Activated CD4-positive, alpha-beta T cell treated with anti-CD3 and anti-CD28 coated beads, Interleukin-2, amount 10 ng/mL, durations not matched to agents 7 days and 5 days (primary cell): ENCODE results near the gene PASD1. TPM values are rescaled to one million over a fixed set of nuclear protein-coding genes. Genes with fewer than 3 reads are reported as not detected.

Source experiments
- CTCF ChIA-PET: fragments of 350-600 bp; sonication (Branson Sonifier 250); formaldehyde crosslinking; loops from one replicate; lab custom pipeline; 2021; ENCODE audit warnings: antibody characterized with exemption; lab: Charles Lee
- POLR2A ChIA-PET: fragments of 350-600 bp; sonication (Branson Sonifier 250); formaldehyde crosslinking; loops from one replicate; lab custom pipeline; 2021; ENCODE audit warnings: antibody characterized with exemption; lab: Charles Lee
- DNase-seq: peaks from one replicate; pipeline ENCODE4 v3.0.0-alpha.2; 2020
- H3K27ac Mint-ChIP-seq: one replicate; pipeline ENCODE4 v1.8.0; 2021; ENCODE audit warnings: mild to moderate bottlenecking, moderate library complexity, mixed read lengths
- H3K27me3 Mint-ChIP-seq: one replicate; pipeline ENCODE4 v1.8.0; 2021; ENCODE audit warnings: mixed read lengths
- H3K36me3 Mint-ChIP-seq: one replicate; pipeline ENCODE4 v1.8.0; 2021; ENCODE audit warnings: low read depth, mixed read lengths
- H3K4me1 Mint-ChIP-seq: one replicate; pipeline ENCODE4 v1.8.0; 2021; ENCODE audit warnings: mixed read lengths
- H3K4me3 Mint-ChIP-seq: one replicate; pipeline ENCODE4 v1.8.0; 2021; ENCODE audit warnings: mild to moderate bottlenecking, moderate library complexity, mixed read lengths
- H3K9me3 Mint-ChIP-seq: one replicate; pipeline ENCODE4 v1.8.0; 2021; ENCODE audit warnings: mixed read lengths
- total RNA-seq, 2 experiments: library from RNA; stranded (reverse); gene quantifications; one replicate each; pipeline ENCODE4 v1.2.3, GENCODE V29; 2021

Gene PASD1
- total RNA-seq, 2 experiments from 2014 or later, result not detected

DNA sequence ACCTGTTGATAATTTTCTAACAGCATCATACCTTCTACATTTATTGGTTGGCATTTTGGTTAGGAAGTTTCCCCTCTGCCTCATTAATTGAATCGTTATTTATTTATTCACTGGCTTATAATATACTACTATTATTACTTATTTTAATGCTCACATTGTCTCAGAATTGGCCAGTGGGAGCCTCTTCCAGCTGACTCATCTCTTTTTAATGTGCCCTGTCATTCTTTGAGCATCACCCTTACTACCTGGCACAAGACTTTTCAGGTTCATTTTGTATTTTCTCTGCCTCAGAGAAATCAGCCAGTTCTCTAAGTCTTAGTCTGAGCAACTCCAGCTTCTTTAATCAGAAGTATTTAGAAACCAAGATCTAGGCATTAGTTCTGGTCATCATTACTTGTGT, 71.5 kb downstream of the PASD1 start:
- ChIA-PET CTCF (no interaction called here), POLR2A (no interaction called here)

GRCh38 chrX:151641564-151641963, 78.1 kb downstream of the PASD1 start:
- CTCF ChIA-PET, result no interaction called here
- DNase-seq, result no peak
- H3K36me3 Mint-ChIP-seq, result no peaks in the 10 kb centered on the region
- no peaks in the 10 kb centered on the region for H3K27me3 Mint-ChIP-seq
- no peak overlapping the region for H3K4me3 Mint-ChIP-seq
- H3K9me3 Mint-ChIP-seq, result no peaks in the 10 kb centered on the region
- H3K4me1 Mint-ChIP-seq, result no peaks in the 10 kb centered on the region
- no peak overlapping the region for H3K27ac Mint-ChIP-seq
- POLR2A ChIA-PET, result no interaction called here

More for the DNA sequence above, 71.5 kb downstream of the PASD1 start:
- no peaks in the 10 kb centered on the region for H3K36me3 Mint-ChIP-seq
- no peaks in the 10 kb centered on the region for H3K4me1 Mint-ChIP-seq
- DNase-seq, result no peak
- no peaks in the 10 kb centered on the region for H3K9me3 Mint-ChIP-seq
- H3K27me3 Mint-ChIP-seq, result peaks cover 3% of the 10 kb centered on the region
- H3K4me3 Mint-ChIP-seq, result no peak overlapping the region
- no peak overlapping the region for H3K27ac Mint-ChIP-seq

- H3K36me3 Mint-ChIP-seq, result no peaks in the 10 kb centered on the region
- H3K27me3 Mint-ChIP-seq, result no peaks in the 10 kb centered on the region
- no peaks in the 10 kb centered on the region for H3K9me3 Mint-ChIP-seq
- no peak overlapping the region for H3K4me3 Mint-ChIP-seq
- no peak for DNase-seq
- no peak overlapping the region for H3K27ac Mint-ChIP-seq
- POLR2A ChIA-PET, result no interaction called here
- CTCF ChIA-PET, result interaction anchor here (1.5 kb wide), 1 partner anchor 10 kb away, joined by 3 read pairs; no protein-coding TSS in a partner anchor
- no peaks in the 10 kb centered on the region for H3K4me1 Mint-ChIP-seq
Observed at GRCh38 chrX:151675121-151675746, 111.8 kb downstream of the PASD1 start.

DNA sequence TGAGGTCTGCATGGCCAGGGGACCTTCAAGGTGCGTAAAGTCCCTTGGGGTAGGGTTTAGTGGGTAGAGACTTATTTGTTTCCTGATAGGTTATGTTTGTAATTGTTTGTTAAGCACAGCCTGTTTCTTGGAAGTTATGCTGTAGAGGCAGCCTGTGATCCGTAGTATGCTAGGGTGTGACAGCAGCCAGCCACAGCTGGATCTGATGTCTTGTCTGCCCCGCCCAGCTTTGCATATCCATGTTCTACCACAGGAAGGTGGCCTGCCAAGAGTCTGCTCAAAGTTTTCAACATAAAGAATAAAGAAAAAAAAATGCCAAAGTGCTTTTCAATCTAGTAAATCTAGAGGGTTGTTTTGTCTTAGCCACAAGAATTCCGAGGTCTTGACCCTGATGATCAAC, 112.7 kb downstream of the PASD1 start:
- H3K9me3 Mint-ChIP-seq, result no peaks in the 10 kb centered on the region
- H3K27me3 Mint-ChIP-seq, result no peaks in the 10 kb centered on the region
- POLR2A ChIA-PET, result no interaction called here
- CTCF ChIA-PET, result no interaction called here
- no peak for DNase-seq
- H3K27ac Mint-ChIP-seq, result no peak overlapping the region
- H3K4me3 Mint-ChIP-seq, result no peak overlapping the region
- H3K4me1 Mint-ChIP-seq, result no peaks in the 10 kb centered on the region
- H3K36me3 Mint-ChIP-seq, result no peaks in the 10 kb centered on the region

DNA sequence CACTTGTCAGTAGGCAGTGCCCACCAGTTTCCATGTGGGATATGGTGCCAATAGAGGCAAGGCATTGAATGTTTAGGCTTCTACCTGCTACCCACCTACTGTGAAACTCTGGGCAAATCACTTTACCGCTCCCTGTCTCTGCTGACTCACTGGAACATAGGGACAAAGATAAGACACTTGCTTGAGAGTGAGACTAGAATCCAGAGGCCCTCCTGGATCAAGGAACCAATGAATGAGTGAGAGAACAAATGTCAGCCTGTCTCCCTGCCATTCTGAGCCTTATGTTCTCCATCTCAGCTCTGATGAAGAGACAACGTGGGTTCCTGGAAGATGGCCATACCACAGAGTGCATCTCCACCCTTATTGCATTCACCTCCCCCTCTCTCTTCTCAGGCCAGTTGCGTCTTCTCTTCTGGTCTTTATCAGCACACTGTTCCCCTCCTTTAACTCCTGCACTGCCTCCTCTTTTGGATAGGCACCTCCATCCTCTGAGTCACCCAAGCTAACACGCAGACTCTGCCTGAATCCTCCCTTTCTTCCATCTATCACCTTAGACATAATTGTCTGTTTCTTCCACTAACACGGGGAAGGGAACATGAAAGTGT, 116.4 kb downstream of the PASD1 start:
- no peak overlapping the region for H3K27ac Mint-ChIP-seq
- H3K4me1 Mint-ChIP-seq, result peaks cover 7% of the 10 kb centered on the region
- POLR2A ChIA-PET, result no interaction called here
- no peaks in the 10 kb centered on the region for H3K36me3 Mint-ChIP-seq
- no peak for DNase-seq
- no peaks in the 10 kb centered on the region for H3K9me3 Mint-ChIP-seq
- H3K4me3 Mint-ChIP-seq, result no peak overlapping the region
- CTCF ChIA-PET, result no interaction called here
- H3K27me3 Mint-ChIP-seq, result peaks cover 13% of the 10 kb centered on the region

DNA sequence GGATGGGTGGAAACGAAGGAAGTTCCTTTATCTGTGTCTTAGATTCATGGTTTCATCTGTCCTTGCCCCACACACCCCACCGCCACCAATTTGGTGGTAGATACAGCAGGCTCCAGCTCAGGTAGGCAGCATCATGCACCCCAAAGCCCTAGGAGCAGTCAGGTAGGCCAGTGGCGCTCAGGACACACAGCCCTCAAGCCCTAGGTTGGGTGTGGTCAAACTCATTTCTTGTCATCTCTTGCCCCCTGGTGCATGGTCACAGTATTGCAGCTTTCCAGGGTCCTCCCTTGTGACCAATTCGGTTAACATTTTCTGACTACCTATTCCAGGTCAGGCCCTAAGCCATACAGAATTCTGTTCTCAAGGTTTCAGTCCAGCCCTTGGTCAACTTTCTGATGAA, 117.3 kb downstream of the PASD1 start:
- H3K27ac Mint-ChIP-seq, result no peak overlapping the region
- peaks cover 7% of the 10 kb centered on the region for H3K4me1 Mint-ChIP-seq
- DNase-seq, result peak; percentile 49
- CTCF ChIA-PET, result no interaction called here
- peaks cover 15% of the 10 kb centered on the region for H3K27me3 Mint-ChIP-seq
- no peaks in the 10 kb centered on the region for H3K36me3 Mint-ChIP-seq
- POLR2A ChIA-PET, result no interaction called here
- H3K4me3 Mint-ChIP-seq, result no peak overlapping the region
- no peaks in the 10 kb centered on the region for H3K9me3 Mint-ChIP-seq

DNA sequence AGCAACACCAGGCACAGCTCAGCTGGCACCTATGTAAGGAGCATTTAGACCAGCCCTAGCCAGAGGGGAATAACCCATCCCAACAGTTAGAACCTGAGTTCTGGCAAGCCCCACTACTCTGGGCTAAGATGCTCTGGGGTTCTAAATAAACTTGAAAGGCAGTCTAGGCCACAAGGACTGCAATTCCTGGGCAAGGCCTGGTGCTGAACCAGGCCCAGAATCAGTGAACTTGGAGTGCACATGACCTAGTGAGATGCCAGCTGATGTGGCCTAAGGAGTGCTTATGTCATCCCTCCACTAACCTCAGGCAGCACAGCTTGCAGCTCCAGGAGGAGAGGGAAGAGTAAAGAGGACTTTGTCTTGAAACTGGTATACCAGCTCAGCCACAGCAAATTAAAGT, 124.2 kb downstream of the PASD1 start:
- Mint-ChIP-seq H3K4me3 (no peak overlapping the region), H3K36me3 (no peaks in the 10 kb centered on the region), H3K27me3 (peaks cover 11% of the 10 kb centered on the region), H3K4me1 (peaks cover 7% of the 10 kb centered on the region), H3K9me3 (no peaks in the 10 kb centered on the region), H3K27ac (no peak overlapping the region)
- ChIA-PET CTCF (no interaction called here), POLR2A (no interaction called here)
- DNase-seq, result no peak

DNA sequence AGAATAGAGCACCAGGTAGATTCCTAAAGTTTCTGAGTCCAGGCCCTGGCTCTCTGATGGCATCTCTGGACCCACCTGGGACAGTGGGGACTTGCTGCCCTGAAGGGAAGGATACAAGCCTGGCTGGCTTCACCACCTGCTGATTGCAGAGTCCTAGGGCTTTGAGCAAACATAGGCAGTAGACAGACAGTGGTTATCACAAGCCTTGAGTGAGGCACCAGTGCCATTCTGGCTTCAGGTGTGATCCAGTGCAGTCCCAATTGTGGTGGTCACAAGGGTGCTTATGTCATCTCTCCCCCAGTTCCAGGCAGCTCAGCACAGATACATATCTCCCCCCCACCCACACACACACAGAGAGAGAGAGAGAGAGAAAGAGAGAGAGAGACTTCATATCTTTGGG, 125.2 kb downstream of the PASD1 start:
- Mint-ChIP-seq H3K9me3 (no peaks in the 10 kb centered on the region), H3K27ac (no peak overlapping the region), H3K36me3 (no peaks in the 10 kb centered on the region), H3K4me1 (no peaks in the 10 kb centered on the region), H3K4me3 (no peak overlapping the region), H3K27me3 (peaks cover 10% of the 10 kb centered on the region)
- no peak for DNase-seq
- ChIA-PET POLR2A (no interaction called here), CTCF (no interaction called here)

DNA sequence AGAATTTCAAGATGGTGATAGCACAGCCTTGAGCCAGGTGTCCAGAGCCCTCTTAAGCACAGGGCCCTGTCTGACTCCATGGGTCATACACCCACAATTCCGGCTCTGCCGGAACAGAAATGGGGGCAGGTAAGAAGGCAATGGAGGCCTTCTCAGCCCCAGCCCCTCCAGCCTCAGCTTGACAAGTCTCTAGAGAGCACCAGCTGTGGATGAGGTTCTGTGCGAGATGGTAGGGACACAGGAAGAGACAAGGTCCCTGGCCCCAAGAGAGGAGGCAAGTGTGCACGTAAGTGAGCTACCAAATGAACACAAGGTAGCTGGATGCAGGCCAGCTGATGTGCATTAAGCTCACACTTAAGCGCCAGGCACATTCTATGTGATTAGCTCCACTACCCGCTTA, 129.3 kb downstream of the PASD1 start:
- Mint-ChIP-seq H3K27ac (no peak overlapping the region), H3K4me3 (no peak overlapping the region), H3K27me3 (peaks cover 18% of the 10 kb centered on the region), H3K36me3 (no peaks in the 10 kb centered on the region), H3K9me3 (no peaks in the 10 kb centered on the region), H3K4me1 (no peaks in the 10 kb centered on the region)
- ChIA-PET POLR2A (no interaction called here), CTCF (no interaction called here)
- DNase-seq, result no peak

DNA sequence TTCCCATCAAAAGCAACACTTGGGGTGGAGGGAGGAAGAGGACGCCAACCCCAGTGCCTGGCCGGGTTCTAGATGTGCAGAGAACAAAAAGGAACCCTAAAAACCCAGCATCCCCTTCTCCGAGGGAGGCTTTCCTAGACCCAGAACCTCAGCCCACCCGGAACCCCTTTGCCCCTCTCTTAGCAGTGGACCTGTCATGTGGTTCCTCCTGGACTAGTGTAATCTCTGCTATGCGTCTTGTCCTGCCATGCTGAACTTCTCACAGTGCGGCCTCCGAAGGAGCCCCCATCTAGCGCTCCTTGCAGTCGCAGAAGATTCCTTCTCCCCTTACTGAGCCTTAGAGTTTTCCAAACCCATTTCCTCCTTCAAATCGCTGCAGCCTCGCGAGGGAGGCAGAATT, 130.6 kb downstream of the PASD1 start:
- H3K4me1 Mint-ChIP-seq, result no peaks in the 10 kb centered on the region
- H3K27ac Mint-ChIP-seq, result no peak overlapping the region
- DNase-seq, result no peak
- H3K9me3 Mint-ChIP-seq, result no peaks in the 10 kb centered on the region
- no peak overlapping the region for H3K4me3 Mint-ChIP-seq
- ChIA-PET POLR2A (no interaction called here), CTCF (no interaction called here)
- no peaks in the 10 kb centered on the region for H3K36me3 Mint-ChIP-seq
- peaks cover 18% of the 10 kb centered on the region for H3K27me3 Mint-ChIP-seq

DNA sequence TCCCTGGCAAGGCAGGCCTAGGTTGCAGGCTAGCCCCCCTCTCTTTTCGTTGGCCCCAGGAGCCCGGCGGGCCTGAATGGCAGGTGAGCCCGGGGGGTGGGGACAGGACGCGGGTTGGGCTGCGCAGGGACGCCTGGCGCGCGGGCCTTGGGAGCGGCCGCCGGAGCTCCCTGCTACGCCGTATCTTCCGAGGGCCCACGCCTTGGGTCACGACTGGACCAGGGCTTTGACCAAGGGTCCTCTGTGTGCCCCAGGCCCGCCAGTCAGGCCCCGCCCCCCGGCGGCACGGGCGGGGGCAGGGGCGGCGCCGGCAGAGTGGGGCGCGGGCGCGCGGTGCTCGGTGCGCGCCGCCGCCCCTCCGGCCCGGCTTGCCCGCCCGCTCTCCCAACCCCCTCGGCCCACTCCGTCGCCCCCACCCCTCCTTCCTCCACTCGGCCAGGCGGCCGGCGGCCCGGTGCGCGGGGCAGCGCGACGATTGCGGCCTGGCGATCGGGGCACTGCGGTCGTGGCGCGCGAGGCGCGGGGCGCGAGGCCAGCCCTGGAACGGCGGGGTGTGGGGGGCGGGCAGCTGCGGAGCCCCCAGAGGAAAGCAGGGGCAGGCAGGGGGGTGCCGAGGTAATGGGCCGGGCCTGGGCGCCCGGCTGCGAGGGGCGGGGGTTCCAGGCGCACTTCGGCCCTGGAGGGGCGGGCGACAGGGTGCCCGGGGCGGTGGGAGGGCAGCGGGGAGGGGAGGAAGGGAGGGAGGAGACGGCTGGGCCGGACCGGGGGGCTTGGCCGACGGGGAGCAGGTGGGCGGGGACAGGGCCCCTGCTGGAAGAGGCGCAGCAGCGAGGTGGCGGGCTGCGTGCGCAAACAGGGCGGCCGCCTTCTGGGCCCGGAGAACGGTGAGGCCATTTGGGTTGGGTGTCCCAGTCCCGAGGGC, 131.4 kb downstream of the PASD1 start, which contains the start of gene PRRG3:
Gene PRRG3 (plus strand): TSS at position 798 of the 922 bp plus-strand sequence. CDS start 3,357 bp downstream, outside the sequence.
- no peak within 1 kb of the TSS for H3K27ac Mint-ChIP-seq
- no peaks in the 10 kb centered on the region for H3K36me3 Mint-ChIP-seq
- peaks cover 18% of the 10 kb centered on the region for H3K27me3 Mint-ChIP-seq
- H3K4me1 Mint-ChIP-seq, result no peaks in the 10 kb centered on the region
- DNase-seq, result no peak
- POLR2A ChIA-PET, result no interaction called here
- CTCF ChIA-PET, result no interaction called here
- no peaks in the 10 kb centered on the region for H3K9me3 Mint-ChIP-seq
- no peak within 1 kb of the TSS for H3K4me3 Mint-ChIP-seq

DNA sequence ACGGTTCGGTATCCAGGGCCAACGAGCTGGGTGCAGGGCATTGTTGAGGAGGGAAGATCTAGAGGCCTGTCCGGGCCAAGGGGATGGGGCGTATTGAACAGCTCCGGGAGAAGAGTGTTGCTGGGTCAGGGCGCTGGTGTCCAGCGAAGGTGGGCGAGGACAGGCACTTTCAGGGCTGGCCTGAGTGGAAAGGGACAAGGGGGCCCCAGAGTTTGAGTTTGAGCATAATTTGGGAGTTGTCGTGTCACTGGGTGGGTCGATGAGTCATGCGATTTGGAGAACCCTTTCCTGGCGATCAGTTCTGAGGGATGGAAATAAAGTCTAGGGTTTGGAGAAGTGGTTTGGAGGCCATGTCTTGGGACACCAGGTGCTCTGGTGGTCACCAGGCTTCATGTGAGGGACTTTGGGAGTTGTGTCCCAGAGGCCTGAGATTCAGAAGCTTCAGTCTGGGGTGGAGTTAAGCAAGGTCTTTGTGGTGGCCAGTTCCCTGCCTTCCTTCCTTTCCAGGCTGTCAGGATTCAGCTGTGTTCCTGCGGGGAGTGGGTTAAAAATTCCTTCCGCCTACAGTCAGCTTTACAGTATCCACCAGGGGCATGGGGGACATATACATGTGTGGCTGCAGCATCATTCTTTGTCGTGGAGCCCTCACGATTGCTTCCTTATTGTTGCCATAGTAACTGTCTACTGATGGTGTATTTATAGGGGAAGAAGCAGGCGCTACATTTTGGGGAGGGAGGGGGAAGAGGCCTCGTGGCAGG, 132.3 kb downstream of the PASD1 start:
- ChIA-PET POLR2A (no interaction called here), CTCF (no interaction called here)
- no peaks in the 10 kb centered on the region for H3K9me3 Mint-ChIP-seq
- H3K36me3 Mint-ChIP-seq, result no peaks in the 10 kb centered on the region
- DNase-seq, result no peak
- H3K27ac Mint-ChIP-seq, result no peak overlapping the region
- H3K4me1 Mint-ChIP-seq, result no peaks in the 10 kb centered on the region
- peaks cover 18% of the 10 kb centered on the region for H3K27me3 Mint-ChIP-seq
- H3K4me3 Mint-ChIP-seq, result no peak overlapping the region
